Progenitor cell of endocrine pancreas (in vitro differentiated cells): Measurements from ENCODE around the gene FABP6. TPM values are rescaled to one million over a fixed set of nuclear protein-coding genes. Genes with fewer than 3 reads are reported as not detected.

Experiments used
- DNase-seq: peaks from one replicate; pipeline ENCODE4 v3.0.0; 2021; ENCODE audit warnings: low spot score; ENCODE audit not compliant: unreplicated experiment
- H3K27ac Mint-ChIP-seq: 2 replicates; pipeline ENCODE4 v1.8.0; 2021; ENCODE audit warnings: mild to moderate bottlenecking, moderate library complexity, mixed read lengths
- H3K27me3 Mint-ChIP-seq: 2 replicates; pipeline ENCODE4 v1.8.0; 2021; ENCODE audit warnings: mixed read lengths
- H3K36me3 Mint-ChIP-seq: 2 replicates; pipeline ENCODE4 v1.8.0; 2022; ENCODE audit warnings: mixed read lengths; ENCODE audit not compliant: insufficient read depth
- H3K4me1 Mint-ChIP-seq: 2 replicates; pipeline ENCODE4 v1.8.0; 2021; ENCODE audit warnings: low read depth, mixed read lengths
- H3K4me3 Mint-ChIP-seq: 2 replicates; pipeline ENCODE4 v1.8.0; 2021; ENCODE audit warnings: low read depth, mild to moderate bottlenecking, moderate library complexity, mixed read lengths
- H3K9me3 Mint-ChIP-seq: 2 replicates; pipeline ENCODE4 v1.8.0; 2021; ENCODE audit warnings: low read depth, mixed read lengths
- total RNA-seq: library from RNA; stranded (reverse); gene quantifications from 2 replicates; pipeline ENCODE4 v1.2.1, GENCODE V29; 2021
- TF ChIP-seq, protein P1 (sequence below): fragments of 200-600 bp; sonication (generic); IDR thresholded peaks from one replicate; pipeline ENCODE4 v1.5.0; 2021; ENCODE audit warnings: antibody characterized with exemption, mild to moderate bottlenecking; ENCODE audit not compliant: unreplicated experiment

FABP6 gene
- total RNA-seq, 1 donor from 2014 or later: 0.55 TPM

DNA sequence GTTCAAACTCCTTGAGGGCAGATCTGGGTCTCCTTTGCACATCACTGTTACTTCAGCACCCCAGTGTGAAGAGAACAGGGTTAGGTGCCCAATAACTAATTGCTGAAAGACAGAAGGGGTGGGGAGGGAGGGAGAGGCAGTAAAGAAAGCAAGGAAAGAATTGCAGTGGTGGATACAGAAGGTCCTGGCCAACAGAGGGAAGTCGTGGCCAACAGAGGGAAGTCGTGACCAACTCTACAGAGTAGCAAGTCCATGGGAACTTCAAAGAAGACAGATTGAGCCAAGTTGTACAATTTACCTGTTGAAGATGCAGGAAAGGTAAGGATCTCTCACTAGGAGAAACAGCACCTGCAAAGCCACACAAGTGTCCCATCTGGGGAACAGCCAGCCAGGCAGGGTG lies 56.0 kb downstream of the FABP6 start:
- TF ChIP-seq, protein P1, sequence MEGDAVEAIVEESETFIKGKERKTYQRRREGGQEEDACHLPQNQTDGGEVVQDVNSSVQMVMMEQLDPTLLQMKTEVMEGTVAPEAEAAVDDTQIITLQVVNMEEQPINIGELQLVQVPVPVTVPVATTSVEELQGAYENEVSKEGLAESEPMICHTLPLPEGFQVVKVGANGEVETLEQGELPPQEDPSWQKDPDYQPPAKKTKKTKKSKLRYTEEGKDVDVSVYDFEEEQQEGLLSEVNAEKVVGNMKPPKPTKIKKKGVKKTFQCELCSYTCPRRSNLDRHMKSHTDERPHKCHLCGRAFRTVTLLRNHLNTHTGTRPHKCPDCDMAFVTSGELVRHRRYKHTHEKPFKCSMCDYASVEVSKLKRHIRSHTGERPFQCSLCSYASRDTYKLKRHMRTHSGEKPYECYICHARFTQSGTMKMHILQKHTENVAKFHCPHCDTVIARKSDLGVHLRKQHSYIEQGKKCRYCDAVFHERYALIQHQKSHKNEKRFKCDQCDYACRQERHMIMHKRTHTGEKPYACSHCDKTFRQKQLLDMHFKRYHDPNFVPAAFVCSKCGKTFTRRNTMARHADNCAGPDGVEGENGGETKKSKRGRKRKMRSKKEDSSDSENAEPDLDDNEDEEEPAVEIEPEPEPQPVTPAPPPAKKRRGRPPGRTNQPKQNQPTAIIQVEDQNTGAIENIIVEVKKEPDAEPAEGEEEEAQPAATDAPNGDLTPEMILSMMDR: no peak
- peak overlapping the region; percentile 69 for H3K27ac Mint-ChIP-seq

DNA sequence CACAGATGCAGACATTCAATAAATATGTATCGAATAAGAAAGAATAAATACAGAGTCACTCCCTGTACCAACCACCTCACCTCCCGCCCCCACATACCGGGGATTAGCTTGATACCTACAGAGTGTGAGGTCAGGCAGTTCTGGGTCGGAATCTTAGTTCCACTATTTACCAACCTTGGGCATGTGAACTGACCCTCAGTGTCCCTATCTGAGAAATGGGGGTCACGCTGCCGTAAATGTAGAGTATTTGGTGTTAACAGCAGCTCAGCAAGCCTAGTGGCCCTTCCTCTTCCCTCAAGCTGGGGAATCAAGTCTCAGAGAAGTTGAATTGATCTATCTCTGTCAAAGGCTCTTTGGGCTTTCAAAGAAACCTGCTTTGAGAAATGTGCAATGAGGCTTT lies 57.6 kb downstream of the FABP6 start:
- Mint-ChIP-seq H3K27ac (peak overlapping the region; percentile 92), H3K4me3 (no peak overlapping the region), H3K4me1 (peaks cover 16% of the 10 kb centered on the region), H3K9me3 (no peaks in the 10 kb centered on the region), H3K36me3 (peaks cover 3% of the 10 kb centered on the region), H3K27me3 (no peaks in the 10 kb centered on the region)
- DNase-seq: no peak
- TF ChIP-seq, protein P1: no peak

More for the DNA sequence above, 56.0 kb downstream of the FABP6 start:
- peaks cover 3% of the 10 kb centered on the region for H3K36me3 Mint-ChIP-seq
- H3K27me3 Mint-ChIP-seq: no peaks in the 10 kb centered on the region
- H3K4me3 Mint-ChIP-seq: no peak overlapping the region
- no peaks in the 10 kb centered on the region for H3K9me3 Mint-ChIP-seq
- DNase-seq: no peak
- H3K4me1 Mint-ChIP-seq: peaks cover 19% of the 10 kb centered on the region

DNA sequence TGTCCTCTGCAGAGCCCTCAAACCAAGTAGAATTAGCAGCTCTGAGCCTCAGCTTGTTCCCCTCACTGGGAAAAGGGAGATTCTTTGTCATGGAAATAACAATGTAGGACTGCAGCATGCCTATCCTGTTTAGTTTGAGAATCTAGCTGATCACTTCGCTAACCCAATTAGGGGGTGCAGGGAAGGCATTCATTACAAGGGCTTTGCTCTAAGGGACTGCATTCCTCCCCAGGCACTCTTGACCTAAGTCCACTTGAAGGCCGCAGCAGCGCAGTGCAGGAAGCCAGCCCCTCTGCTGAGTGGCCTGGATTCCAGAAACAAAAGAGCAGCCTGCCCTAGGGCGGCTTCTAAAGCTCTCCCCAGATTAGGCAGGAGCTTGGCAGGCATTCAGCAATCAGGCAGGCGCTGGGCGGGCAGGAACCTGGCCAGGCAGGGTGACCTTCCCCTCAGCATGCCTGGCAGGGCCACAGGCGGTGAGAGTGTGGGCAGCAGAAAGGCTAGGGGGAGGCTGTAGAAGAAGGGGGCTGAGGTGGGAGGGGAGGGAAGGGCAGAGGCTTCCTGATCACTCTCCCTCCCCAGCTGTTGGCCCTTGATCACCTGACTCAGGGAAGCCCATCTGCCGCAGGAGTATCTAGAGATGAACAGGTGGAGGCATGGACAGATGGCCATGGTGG lies 58.2 kb downstream of the FABP6 start:
- H3K27ac Mint-ChIP-seq: peak overlapping the region; percentile 92
- TF ChIP-seq, protein P1: no peak
- H3K9me3 Mint-ChIP-seq: no peaks in the 10 kb centered on the region
- no peaks in the 10 kb centered on the region for H3K27me3 Mint-ChIP-seq
- DNase-seq: no peak
- H3K4me1 Mint-ChIP-seq: peaks cover 16% of the 10 kb centered on the region
- peaks cover 3% of the 10 kb centered on the region for H3K36me3 Mint-ChIP-seq
- no peak overlapping the region for H3K4me3 Mint-ChIP-seq

Other genes starting within 250 kb of the FABP6 start
- 43.4 and 46.3 TPM in 2 replicates for gene TTC1, start 220.4 kb upstream of the FABP6 start, total RNA-seq
- gene PWWP2A, start 110.1 kb upstream of the FABP6 start, total RNA-seq: 33.3 and 42.7 TPM in 2 replicates
- 23.1 and 29.0 TPM in 2 replicates for gene CCNJL, start 83.1 kb downstream of the FABP6 start, total RNA-seq
- 0.11 and 0.14 TPM in 2 replicates for gene C1QTNF2, start 141.1 kb downstream of the FABP6 start, total RNA-seq
- gene FAM200C, start 170.5 kb downstream of the FABP6 start, total RNA-seq: 6.5 and 7.0 TPM in 2 replicates
- 38.2 and 43.1 TPM in 2 replicates for gene SLU7, start 189.6 kb downstream of the FABP6 start, total RNA-seq
- 48.2 and 50.0 TPM in 2 replicates for gene PTTG1, start 192.3 kb downstream of the FABP6 start, total RNA-seq